GM21786 (cell line): ENCODE results near the gene HSPA1B.

ENCODE experiments used
- ATAC-seq: cut with Tn5 transposase; IDR thresholded peaks from one replicate; pipeline ENCODE4 v1.9.1; 2021; ENCODE audit not compliant: unreplicated experiment

HSPA1B gene

DNA sequence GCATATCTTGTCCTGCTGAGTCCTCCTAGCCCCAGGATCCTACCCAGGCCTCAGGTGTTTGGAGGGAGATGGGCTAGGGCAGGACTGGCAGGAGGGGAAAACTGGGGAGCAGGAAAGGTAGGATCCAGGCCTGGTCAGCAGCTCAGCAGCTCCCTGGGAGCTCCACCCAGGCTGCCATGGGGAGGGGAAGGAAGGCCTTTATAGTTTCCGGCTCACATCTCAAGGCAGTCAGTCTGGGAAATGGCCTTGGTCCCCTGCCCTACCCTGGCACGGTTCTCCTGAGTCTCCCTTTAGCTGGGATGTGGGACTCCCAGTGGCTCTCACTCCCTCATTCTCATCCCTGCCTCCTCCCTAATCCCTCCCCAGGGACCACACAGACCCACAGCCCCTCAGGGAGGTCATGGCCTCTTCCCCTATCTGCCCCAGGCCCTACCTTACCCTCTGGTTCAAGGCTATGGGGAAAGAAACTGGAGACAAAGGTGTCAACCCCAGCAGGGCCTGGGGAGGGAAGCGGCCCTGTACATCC is 49.6 kb downstream of the HSPA1B start:
- ATAC-seq = no peak

DNA sequence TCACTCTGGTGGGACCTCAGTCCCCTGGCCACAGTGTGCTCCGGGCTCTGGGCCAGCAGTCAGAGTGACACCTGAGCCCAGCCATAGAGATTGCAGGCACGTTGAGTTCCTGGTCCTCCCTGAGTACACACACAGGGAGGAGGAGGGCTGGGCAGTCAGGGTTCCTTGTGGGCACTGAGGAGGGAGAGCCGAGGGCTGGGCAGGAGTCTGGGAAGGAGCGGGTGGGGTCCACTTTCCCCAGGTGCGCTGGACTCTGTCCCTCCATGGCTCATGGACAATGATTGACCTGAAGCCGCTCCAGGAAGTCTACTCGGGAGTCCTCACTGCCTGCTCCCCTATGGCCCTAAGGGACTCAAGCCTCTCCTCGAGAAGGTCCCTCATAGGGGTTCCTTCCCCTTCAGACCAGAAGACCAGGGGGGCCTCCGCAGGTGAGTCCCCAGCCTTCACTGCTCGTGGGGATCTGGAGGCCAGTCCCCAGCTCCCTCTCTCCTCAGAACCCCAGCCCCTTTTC is 50.2 kb downstream of the HSPA1B start:
- no peak for ATAC-seq

DNA sequence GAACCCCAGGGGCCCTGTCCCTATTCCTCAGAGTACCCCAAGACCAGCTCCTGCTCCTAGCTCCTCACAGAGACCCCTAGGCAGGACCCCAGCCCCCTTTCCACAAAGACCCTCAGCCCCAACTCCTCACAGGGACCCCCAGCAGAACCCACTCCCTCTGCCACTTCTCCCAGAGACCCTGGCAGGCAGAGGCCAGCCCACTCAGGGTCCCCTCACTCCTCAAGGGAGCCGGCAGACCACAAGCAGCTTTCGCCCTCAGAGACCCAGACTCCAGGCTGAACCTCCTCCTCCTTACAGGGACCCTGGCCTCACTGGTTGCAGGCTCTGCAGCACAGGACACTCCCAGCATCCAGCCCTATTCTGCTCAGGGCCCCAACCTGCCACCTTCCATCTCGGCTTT is 50.7 kb downstream of the HSPA1B start:
- ATAC-seq = no peak

DNA sequence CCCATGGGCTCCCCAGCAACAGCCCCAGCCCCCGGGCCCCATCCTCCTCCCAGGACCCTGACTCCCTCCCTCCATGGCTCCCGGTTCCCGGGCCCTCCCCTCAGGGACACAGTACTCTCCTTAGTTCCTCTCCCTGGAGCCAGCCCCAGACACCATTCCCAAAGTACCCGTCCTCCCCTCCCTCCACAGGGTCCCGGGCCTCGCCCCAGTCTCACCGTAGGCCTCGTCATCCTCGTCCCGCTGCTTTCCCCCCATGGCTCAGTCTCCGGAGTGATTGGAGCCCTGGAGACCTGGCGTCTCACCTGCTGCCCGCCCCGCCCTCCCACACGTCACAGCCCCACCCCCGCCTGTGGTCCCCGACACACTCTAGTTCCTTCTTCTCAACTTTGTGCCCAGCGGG is 51.2 kb downstream of the HSPA1B start, which contains the start of gene SLC44A4:
Gene SLC44A4 (minus strand): TSS at position 272 of the 400 bp plus-strand sequence. CDS start 17 bp downstream, at position 255.
- no peak for ATAC-seq

DNA sequence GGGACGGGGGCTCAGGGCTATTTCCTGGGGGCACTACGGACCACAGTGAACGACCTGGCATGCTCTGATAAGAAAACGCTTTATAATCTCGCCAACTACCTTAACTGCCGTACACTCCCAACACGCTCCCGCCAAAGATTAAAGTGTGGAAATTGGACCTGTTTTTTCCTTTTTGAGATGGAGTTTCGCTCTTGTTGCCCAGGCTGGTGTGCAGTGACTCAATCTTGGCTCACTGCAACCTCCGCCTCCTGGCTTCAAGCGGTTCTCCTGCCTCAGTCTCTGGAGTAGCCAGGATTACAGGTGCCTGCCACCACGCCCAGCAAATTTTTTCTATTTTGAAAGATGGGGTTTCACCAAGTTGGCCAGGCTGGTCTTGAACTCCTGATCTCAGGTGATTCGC is 51.6 kb downstream of the HSPA1B start:
- no peak for ATAC-seq
